Prostate gland (tissue), 2 donors: ENCODE results near the gene ADAMTS14. TPM values are rescaled to one million over a fixed set of nuclear protein-coding genes. Genes with fewer than 3 reads are reported as not detected.

Experiments
- DNase-seq: peaks from one replicate; pipeline ENCODE4 v3.0.0-alpha.2; 2019; ENCODE audit warnings: low spot score
- H3K27ac ChIP-seq, 2 donors: fragments of 200-600 bp; sonication (generic); 2 replicates each; pipeline ENCODE4 v1.5.1; 2017 to 2019
- H3K27me3 ChIP-seq: fragments of 200-600 bp; sonication (generic); replicated peaks from 2 replicates; pipeline ENCODE4 v1.5.1; 2019; ENCODE audit not compliant: insufficient read depth
- H3K36me3 ChIP-seq, 2 donors: fragments of 200-600 bp; sonication (generic); 1 replicate in 1 of 2; 2 replicates in 1 of 2; pipeline versions ENCODE4 v1.5.1 to v1.8.1; 2017 to 2019
- H3K4me1 ChIP-seq: fragments of 200-600 bp; sonication (generic); replicated peaks from 2 replicates; pipeline ENCODE4 v1.5.1; 2019
- H3K4me3 ChIP-seq, 2 donors: fragments of 200-600 bp; sonication (generic); 2 replicates each; pipeline ENCODE4 v1.5.1; 2017 to 2019
- H3K9me3 ChIP-seq: fragments of 200-600 bp; sonication (generic); 2 replicates; pipeline ENCODE4 v1.5.1; 2017
- POLR2A ChIP-seq: fragments of 450-650 bp; IDR thresholded peaks from one replicate; pipeline ENCODE4 v1.6.1; 2016; ENCODE audit warnings: antibody characterized with exemption, mild to moderate bottlenecking
- POLR2AphosphoS5 ChIP-seq: sonication (generic); formaldehyde crosslinking; IDR thresholded peaks from one replicate; pipeline ENCODE4 v1.6.1; 2017; ENCODE audit warnings: antibody characterized with exemption
- WGBS: methylation state at CpG from one replicate; pipeline ENCODE4 v1.1.5; 2018; 5-methylcytosine and 5-hydroxymethylcytosine counted together
- intact Hi-C: fragments of 100-400 bp; cut with DNase I; formaldehyde crosslinking; loops from one replicate; pipeline ENCODE4 v1.14.2; 2022
- total RNA-seq, 2 donors: library from RNA; depleted of rRNA; stranded (reverse); fragments of >200 nt; gene quantifications; one replicate each; pipeline ENCODE4 v1.1.0, GENCODE V29; 2016
- TF ChIP-seq, protein P1 (sequence below), 4 experiments: fragments of 200-600 bp in 2 of 4; fragments of 450-650 bp in 2 of 4; sonication (generic) in 2 of 4; IDR thresholded peaks; 1 replicate in 3 of 4; 2 replicates in 1 of 4; pipeline ENCODE4 v1.5.1; 2016 to 2019; ENCODE audit warnings: antibody characterized with exemption in 4 of 4, mild to moderate bottlenecking in 2 of 4, moderate library complexity in 2 of 4

Gene ADAMTS14
- total RNA-seq, 2 donors from 2014 or later = 0.28 TPM; not detected in 1

DNA sequence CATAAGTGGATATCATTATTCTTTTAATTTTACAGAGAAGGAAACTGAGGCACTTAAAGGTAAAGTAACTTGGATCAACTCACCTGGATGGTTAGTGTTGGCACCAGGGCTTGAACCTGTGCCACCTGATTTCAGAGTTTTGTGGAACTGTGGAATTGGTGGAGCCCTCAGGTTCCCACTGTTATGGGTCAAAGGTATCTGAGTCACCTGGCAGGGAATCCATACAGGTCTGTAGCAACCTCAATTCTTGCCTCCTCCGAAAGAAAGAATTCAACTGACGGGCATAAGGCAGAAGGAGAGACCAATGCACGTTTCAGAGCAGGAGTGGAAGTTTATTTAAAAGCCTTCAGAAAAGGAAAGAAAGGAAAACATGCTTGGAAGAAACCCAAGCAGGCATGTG, 25.2 kb upstream of the ADAMTS14 start:
- H3K4me1 ChIP-seq = no peaks in the 10 kb centered on the region
- H3K27me3 ChIP-seq = no peaks in the 10 kb centered on the region
- no peaks in the 10 kb centered on the region for H3K36me3 ChIP-seq
- intact Hi-C loops = no loop called here
- WGBS = 63% methylated on average over 3 of the region's 3 CpGs
- no peak for DNase-seq
- H3K9me3 ChIP-seq = no peaks in the 10 kb centered on the region
- TF ChIP-seq POLR2A (no peak), POLR2AphosphoS5 (no peak)
- TF ChIP-seq, protein P1, sequence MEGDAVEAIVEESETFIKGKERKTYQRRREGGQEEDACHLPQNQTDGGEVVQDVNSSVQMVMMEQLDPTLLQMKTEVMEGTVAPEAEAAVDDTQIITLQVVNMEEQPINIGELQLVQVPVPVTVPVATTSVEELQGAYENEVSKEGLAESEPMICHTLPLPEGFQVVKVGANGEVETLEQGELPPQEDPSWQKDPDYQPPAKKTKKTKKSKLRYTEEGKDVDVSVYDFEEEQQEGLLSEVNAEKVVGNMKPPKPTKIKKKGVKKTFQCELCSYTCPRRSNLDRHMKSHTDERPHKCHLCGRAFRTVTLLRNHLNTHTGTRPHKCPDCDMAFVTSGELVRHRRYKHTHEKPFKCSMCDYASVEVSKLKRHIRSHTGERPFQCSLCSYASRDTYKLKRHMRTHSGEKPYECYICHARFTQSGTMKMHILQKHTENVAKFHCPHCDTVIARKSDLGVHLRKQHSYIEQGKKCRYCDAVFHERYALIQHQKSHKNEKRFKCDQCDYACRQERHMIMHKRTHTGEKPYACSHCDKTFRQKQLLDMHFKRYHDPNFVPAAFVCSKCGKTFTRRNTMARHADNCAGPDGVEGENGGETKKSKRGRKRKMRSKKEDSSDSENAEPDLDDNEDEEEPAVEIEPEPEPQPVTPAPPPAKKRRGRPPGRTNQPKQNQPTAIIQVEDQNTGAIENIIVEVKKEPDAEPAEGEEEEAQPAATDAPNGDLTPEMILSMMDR (IDR thresholded peaks at IDR 0.05) = no peak
- no peak overlapping the region for H3K4me3 ChIP-seq
- no peak overlapping the region for H3K27ac ChIP-seq

DNA sequence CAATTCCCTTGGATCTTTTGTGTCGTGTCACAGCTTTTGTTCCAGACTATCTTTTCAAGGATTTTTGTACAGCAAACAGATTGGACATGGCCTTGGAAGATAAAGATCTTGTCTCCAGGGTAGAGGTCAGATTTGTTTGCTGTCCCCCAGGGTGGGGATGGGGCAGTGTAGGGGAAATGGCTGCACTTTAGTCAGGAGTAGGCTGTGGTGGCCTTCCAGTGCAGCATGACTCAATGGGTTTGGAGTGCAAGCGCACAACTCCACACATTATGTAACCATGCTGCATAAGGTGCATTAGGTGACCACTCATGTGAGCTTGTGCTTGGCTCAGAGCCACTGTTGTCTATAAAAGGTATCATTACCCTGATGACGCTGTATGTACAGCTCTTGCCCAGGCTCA, 23.9 kb upstream of the ADAMTS14 start:
- Histone ChIP-seq H3K4me1 (no peaks in the 10 kb centered on the region), H3K27ac (no peak overlapping the region), H3K4me3 (no peak overlapping the region), H3K27me3 (no peaks in the 10 kb centered on the region), H3K36me3 (no peaks in the 10 kb centered on the region), H3K9me3 (no peaks in the 10 kb centered on the region)
- WGBS = 90% methylated on average over 3 of the region's 3 CpGs
- DNase-seq = no peak
- TF ChIP-seq POLR2AphosphoS5 (no peak), POLR2A (no peak)
- TF ChIP-seq, protein P1 (IDR thresholded peaks at IDR 0.05) = no peak
- intact Hi-C loops = no loop called here

DNA sequence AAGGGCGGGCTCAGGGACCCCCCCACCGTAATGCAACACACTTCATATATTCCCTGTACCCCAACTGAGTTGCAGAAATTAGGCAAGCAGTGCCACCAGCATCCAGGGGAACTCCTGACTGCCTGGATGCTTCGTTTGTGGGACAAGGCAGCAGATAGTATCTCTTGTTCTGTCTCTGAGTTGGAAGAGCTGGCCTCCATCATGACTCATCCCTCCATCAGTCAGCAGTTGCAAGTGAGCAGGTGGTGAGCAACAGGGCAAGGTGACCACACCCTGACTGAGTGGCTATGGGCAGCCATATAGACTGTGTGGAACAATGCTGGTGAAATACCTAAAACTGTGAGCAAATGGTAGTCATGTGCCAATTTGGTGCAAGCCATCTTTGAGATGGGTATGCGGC, 22.8 kb upstream of the ADAMTS14 start:
- 64% methylated on average over 4 of the region's 4 CpGs for WGBS
- Histone ChIP-seq H3K4me1 (no peaks in the 10 kb centered on the region), H3K27ac (no peak overlapping the region), H3K4me3 (no peak overlapping the region), H3K36me3 (no peaks in the 10 kb centered on the region), H3K9me3 (no peaks in the 10 kb centered on the region), H3K27me3 (no peaks in the 10 kb centered on the region)
- intact Hi-C loops = no loop called here
- no peak for DNase-seq
- no peak for TF ChIP-seq POLR2AphosphoS5

DNA sequence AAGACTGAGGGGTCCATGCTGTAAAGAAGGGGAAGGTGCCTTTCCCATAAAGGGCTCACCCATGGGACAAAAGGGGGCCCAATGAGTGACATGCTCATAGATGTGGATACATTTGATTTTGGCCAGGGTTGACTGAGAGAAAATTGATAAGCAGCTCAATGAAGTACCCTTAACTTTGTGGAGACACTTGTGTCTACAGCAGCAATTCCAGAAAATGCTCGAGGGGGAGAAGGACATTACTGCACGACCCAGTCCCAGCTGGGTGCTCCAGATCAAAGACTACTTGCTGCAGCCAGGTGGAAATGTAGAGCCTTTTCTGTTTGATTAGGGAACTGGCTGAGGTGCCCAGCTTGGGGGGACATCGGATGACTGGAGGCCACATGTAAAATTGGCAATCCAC, 22.2 kb upstream of the ADAMTS14 start:
- Histone ChIP-seq H3K9me3 (no peaks in the 10 kb centered on the region), H3K27ac (no peak overlapping the region), H3K4me3 (no peak overlapping the region), H3K27me3 (no peaks in the 10 kb centered on the region), H3K36me3 (no peaks in the 10 kb centered on the region), H3K4me1 (no peaks in the 10 kb centered on the region)
- 77% methylated on average over 3 of the region's 3 CpGs for WGBS
- intact Hi-C loops = no loop called here
- no peak for TF ChIP-seq POLR2AphosphoS5
- TF ChIP-seq POLR2A = no peak
- TF ChIP-seq, protein P1 (IDR thresholded peaks at IDR 0.05) = no peak
- DNase-seq = no peak

DNA sequence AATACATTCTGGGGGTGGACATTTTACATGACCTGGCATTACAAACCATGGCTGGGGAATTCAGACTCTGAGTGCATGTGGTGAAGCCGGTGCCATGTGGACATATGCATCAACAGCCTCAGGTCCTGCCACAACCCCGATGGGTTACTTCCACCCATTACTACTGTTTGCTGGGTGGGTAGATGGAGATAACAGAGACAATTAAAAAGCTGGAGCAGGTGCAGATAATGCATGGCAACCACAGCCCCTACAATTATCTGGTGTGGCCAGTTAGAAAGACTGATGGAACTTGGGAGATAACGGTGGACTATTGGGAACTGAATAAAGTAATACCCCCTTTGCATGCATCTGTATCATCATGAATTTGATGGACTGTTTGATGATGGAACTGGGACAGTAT, 21.6 kb upstream of the ADAMTS14 start:
- TF ChIP-seq POLR2AphosphoS5 = no peak
- Histone ChIP-seq H3K9me3 (no peaks in the 10 kb centered on the region), H3K4me1 (no peaks in the 10 kb centered on the region), H3K27me3 (no peaks in the 10 kb centered on the region), H3K36me3 (no peaks in the 10 kb centered on the region), H3K4me3 (no peak overlapping the region), H3K27ac (no peak overlapping the region)
- 95% methylated on average over 3 of the region's 3 CpGs for WGBS
- intact Hi-C loops = no loop called here
- DNase-seq = no peak

DNA sequence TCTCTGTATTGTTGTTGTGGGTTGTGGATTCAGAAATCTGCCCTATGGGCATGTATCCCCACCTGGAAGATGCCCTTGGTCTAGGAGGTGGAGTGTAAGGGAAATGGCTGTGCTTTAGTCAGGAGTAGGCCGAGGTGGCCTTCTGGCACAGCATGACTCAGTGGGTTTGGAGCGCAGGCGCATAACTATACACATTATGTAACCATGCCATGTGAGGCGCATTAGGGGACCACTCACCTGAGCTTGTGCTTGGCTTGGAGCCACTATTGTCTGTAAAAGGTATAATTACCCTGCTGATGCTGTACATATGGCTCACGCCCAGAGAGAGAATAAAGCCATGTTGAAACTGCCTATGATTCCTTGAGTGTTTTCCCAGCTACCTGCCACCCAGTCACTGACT, 20.6 kb upstream of the ADAMTS14 start:
- H3K36me3 ChIP-seq = no peaks in the 10 kb centered on the region
- H3K4me1 ChIP-seq = no peaks in the 10 kb centered on the region
- no peak overlapping the region for H3K27ac ChIP-seq
- no peak overlapping the region for H3K4me3 ChIP-seq
- H3K27me3 ChIP-seq = no peaks in the 10 kb centered on the region
- no peak for DNase-seq
- no peaks in the 10 kb centered on the region for H3K9me3 ChIP-seq
- TF ChIP-seq, protein P1 (IDR thresholded peaks at IDR 0.05) = no peak
- no peak for TF ChIP-seq POLR2A
- no peak for TF ChIP-seq POLR2AphosphoS5
- WGBS = 98% methylated on average over 5 of the region's 5 CpGs
- intact Hi-C loops = no loop called here
